SW480 (cell line): ENCODE data around the gene CYSRT1.
A peak's percentile ranks its signal among the peaks of the same experiment; 100 is the strongest.

Experiments used
- DNase-seq: peaks from one replicate; pipeline ENCODE4 v3.0.0-alpha.2; 2016; ENCODE audit warnings: low spot score

CYSRT1 gene

GRCh38 chr9:137224830-137225694, at the start of gene CYSRT1:
TSS of gene CYSRT1 (plus strand) at chr9:137225174. CDS start at chr9:137225622, 448 bp downstream.
- DNase-seq: no peak

GRCh38 chr9:137175345-137175961, 49.5 kb upstream of the CYSRT1 start:
- no peak for DNase-seq

GRCh38 chr9:137176302-137177182, 48.4 kb upstream of the CYSRT1 start:
- peak; percentile 68 for DNase-seq

GRCh38 chr9:137178201-137178938, 46.6 kb upstream of the CYSRT1 start:
- DNase-seq: no peak

- no peak for DNase-seq
These were observed 45.9 kb upstream of the CYSRT1 start for GRCh38 chr9:137178939-137179630.

GRCh38 chr9:137179761-137180160, 45.2 kb upstream of the CYSRT1 start:
- no peak for DNase-seq

- DNase-seq: no peak
These were observed 44.5 kb upstream of the CYSRT1 start for GRCh38 chr9:137180491-137180890.

- no peak for DNase-seq
These were observed 43.3 kb upstream of the CYSRT1 start for GRCh38 chr9:137181680-137182079.

GRCh38 chr9:137182836-137183235, 42.1 kb upstream of the CYSRT1 start:
- DNase-seq: no peak

GRCh38 chr9:137183980-137184595, 40.9 kb upstream of the CYSRT1 start:
- DNase-seq: no peak

- DNase-seq: no peak
These were observed 39.9 kb upstream of the CYSRT1 start for GRCh38 chr9:137184881-137185660.

- no peak for DNase-seq
These were observed 39.1 kb upstream of the CYSRT1 start for GRCh38 chr9:137185921-137186320.

- DNase-seq: no peak
These were observed 38.6 kb upstream of the CYSRT1 start for GRCh38 chr9:137186385-137186784.

GRCh38 chr9:137187386-137187785, 37.6 kb upstream of the CYSRT1 start:
- no peak for DNase-seq

- no peak for DNase-seq
These were observed 36.9 kb upstream of the CYSRT1 start for GRCh38 chr9:137188086-137188489.

GRCh38 chr9:137188490-137189296, 36.3 kb upstream of the CYSRT1 start, which contains the start of the genes ANAPC2 and SSNA1:
TSS of gene ANAPC2 (minus strand) at chr9:137188560. CDS start at chr9:137188532, 28 bp downstream.
TSS of gene SSNA1 (plus strand) at chr9:137188676. CDS start at chr9:137188727, 51 bp downstream.
- DNase-seq: peak; percentile 88

- no peak for DNase-seq
These were observed 35.4 kb upstream of the CYSRT1 start for GRCh38 chr9:137189297-137190295.
